SU-DHL-6 (cell line): ENCODE measurements around the gene TUBGCP6.

Experiments
- EZH2phosphoT487 ChIP-seq: fragments of 200-600 bp; sonication (generic), shearing (Covaris generic); conservative IDR thresholded peaks from 2 replicates; pipeline ENCODE4 v1.6.1; 2018; ENCODE audit warnings: mild to moderate bottlenecking, antibody characterized with exemption, low read length, moderate library complexity, mixed read lengths
- TF ChIP-seq, protein P1 (sequence below): fragments of 200-600 bp; sonication (generic); IDR thresholded peaks from one replicate; pipeline ENCODE4 v1.5.1; 2017; ENCODE audit warnings: antibody characterized with exemption, mild to moderate bottlenecking, low read length, moderate library complexity; ENCODE audit not compliant: insufficient read depth, poor library complexity, severe bottlenecking

DNA sequence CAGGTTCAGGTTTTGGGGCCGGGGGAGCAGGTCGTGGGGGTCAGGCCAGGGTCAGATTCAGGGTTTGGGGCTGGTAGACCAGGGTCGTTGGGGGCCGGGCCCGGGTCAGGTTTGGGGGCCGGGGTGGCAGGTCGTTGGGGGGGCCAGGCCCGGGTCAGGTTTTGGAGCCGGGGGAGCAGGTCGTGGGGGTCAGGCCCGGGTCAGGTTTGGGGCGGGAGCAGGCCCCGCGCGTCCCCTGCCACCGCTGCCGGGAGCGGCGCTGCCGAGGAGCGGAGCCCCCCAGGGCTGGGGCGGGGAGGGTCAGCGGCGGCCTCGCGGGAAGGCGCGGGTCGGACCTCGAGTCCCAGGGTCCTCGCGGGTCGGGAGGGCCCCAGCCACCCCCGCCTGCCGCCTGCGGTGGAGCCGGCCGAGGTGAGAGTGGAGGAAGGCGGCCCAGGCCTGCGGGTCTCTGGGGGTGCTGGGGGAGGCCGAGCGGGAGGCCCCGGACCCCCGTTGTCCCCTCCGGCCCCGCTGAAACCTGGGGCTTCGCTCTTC is 58.6 kb downstream of the TUBGCP6 start:
- TF ChIP-seq, protein P1, sequence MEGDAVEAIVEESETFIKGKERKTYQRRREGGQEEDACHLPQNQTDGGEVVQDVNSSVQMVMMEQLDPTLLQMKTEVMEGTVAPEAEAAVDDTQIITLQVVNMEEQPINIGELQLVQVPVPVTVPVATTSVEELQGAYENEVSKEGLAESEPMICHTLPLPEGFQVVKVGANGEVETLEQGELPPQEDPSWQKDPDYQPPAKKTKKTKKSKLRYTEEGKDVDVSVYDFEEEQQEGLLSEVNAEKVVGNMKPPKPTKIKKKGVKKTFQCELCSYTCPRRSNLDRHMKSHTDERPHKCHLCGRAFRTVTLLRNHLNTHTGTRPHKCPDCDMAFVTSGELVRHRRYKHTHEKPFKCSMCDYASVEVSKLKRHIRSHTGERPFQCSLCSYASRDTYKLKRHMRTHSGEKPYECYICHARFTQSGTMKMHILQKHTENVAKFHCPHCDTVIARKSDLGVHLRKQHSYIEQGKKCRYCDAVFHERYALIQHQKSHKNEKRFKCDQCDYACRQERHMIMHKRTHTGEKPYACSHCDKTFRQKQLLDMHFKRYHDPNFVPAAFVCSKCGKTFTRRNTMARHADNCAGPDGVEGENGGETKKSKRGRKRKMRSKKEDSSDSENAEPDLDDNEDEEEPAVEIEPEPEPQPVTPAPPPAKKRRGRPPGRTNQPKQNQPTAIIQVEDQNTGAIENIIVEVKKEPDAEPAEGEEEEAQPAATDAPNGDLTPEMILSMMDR = no peak
- no peak for TF ChIP-seq EZH2phosphoT487
